ENCODE measurements around the gene C20orf173.

Gene C20orf173

GRCh38 chr20:35506872-35507638, 22.4 kb downstream of the C20orf173 start:
- no peak for DNase-seq (ENCODE audit: low spot score)

DNA sequence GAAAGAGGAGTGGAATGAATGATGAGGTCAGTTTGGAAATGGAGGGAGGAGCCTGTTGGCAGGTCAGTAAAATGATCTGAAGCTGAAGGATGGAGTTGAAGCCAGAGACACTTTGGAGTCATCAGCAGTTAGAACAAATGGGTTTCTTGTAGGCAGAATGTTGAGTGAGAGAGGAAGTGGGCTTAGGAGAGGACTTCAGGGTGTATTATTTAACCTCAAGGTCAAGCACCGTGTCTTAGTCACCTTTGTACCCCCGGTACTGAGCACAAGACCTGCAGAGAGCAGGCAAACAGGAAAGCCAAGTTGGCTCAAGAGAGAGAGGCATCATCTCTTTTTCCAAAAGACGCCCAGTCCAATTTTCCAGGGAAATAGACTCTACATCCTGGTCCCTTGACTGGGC, 23.3 kb downstream of the C20orf173 start:
- no peak for DNase-seq (ENCODE audit: low spot score)

DNA sequence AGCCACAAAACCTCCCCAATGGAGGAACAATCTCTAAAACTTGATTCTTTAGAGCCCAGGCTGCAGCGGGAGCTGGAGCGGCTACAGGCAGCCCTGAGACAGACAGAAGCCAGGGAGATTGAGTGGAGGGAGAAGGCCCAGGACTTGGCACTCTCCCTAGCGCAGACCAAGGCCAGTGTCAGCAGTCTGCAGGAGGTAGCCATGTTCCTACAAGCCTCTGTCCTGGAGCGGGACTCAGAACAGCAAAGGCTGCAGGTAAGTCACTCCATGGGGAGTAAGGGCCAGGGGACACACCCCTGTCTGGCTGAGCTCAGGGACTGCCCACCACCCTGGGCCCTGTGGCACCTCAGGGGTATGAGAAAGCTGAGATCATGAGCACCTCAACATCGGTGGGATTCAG, 24.7 kb downstream of the C20orf173 start:
- no peak for DNase-seq (ENCODE audit: low spot score)

DNA sequence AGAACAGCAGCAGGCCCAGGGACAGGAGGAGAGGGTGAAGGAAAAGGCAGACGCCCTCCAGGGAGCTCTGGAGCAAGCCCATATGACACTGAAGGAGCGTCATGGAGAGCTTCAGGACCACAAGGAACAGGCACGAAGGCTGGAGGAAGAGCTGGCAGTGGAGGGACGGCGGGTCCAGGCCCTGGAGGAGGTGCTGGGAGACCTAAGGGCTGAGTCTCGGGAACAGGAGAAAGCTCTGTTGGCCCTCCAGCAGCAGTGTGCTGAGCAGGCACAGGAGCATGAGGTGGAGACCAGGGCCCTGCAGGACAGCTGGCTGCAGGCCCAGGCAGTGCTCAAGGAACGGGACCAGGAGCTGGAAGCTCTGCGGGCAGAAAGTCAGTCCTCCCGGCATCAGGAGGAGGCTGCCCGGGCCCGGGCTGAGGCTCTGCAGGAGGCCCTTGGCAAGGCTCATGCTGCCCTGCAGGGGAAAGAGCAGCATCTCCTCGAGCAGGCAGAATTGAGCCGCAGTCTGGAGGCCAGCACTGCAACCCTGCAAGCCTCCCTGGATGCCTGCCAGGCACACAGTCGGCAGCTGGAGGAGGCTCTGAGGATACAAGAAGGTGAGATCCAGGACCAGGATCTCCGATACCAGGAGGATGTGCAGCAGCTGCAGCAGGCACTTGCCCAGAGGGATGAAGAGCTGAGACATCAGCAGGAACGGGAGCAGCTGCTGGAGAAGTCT, 25.5 kb downstream of the C20orf173 start:
- no peak for DNase-seq (ENCODE audit: low spot score)

GRCh38 chr20:35503281-35503680, 26.2 kb downstream of the C20orf173 start:
- DNase-seq (ENCODE audit: low spot score): no peak

DNA sequence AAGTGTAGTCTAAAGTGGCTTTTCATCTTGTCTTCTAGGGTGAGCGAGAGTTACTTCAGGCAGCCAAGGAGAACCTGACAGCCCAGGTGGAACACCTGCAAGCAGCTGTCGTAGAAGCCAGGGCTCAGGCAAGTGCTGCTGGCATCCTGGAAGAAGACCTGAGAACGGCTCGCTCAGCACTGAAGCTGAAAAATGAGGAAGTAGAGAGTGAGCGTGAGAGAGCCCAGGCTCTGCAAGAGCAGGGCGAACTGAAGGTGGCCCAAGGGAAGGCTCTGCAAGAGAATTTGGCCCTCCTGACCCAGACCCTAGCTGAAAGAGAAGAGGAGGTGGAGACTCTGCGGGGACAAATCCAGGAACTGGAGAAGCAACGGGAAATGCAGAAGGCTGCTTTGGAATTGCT, 27.1 kb downstream of the C20orf173 start:
- peak; percentile 75 for DNase-seq (ENCODE audit: low spot score)

GRCh38 chr20:35499271-35499670, 30.2 kb downstream of the C20orf173 start:
- no peak for DNase-seq (ENCODE audit: low spot score)

DNA sequence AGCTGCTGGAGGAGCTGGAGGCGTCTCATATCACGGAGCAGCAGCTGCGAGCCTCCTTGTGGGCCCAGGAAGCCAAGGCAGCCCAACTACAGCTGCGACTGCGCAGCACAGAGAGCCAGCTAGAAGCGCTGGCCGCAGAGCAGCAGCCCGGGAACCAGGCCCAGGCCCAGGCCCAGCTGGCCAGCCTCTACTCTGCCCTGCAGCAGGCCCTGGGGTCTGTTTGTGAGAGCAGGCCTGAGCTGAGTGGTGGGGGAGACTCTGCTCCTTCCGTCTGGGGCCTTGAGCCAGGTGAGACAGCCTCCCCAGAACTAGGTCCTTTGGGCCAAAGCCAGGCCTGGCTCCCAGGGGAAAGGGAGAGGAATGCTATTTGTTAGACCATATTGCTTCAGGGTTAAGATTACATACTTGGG, 31.7 kb downstream of the C20orf173 start:
- DNase-seq (ENCODE audit: low spot score): no peak

DNA sequence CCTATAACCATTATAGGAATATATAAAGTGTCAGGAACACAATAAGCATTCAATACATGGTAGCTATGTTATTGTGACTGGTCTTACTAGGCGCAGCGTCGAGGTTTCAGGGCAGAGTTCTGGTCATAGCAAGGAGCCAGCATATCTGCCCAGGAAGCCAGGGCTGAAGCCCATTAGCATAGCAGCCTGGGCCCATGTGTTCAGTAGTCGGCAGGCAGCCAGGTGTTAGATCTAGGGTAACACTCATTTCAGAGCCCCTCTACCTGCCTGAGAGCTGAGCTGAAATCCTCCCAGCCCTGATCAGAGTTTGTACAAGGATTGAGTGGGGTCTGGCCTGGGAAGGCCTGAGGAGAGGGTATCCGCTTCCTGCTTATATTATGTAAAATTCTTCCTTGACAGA, 32.1 kb downstream of the C20orf173 start:
- no peak for DNase-seq (ENCODE audit: low spot score)

DNA sequence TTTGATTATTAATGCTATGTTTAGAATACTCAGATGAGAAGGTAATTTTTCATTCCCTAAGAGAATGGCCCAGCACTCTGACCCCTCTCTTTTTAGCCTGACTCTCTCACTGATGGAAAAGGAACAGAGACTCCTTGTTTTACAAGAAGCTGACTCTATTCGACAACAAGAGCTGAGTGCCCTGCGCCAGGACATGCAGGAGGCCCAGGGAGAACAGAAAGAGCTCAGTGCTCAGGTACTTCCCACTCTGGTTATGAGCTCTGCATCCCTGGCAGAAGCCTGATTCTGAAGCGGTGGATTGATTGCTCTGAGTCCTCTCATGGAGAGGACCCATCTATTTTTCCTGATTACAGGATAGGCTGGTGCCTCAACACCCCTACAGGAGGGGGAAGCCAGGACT, 33.0 kb downstream of the C20orf173 start:
- DNase-seq (ENCODE audit: low spot score): no peak

DNA sequence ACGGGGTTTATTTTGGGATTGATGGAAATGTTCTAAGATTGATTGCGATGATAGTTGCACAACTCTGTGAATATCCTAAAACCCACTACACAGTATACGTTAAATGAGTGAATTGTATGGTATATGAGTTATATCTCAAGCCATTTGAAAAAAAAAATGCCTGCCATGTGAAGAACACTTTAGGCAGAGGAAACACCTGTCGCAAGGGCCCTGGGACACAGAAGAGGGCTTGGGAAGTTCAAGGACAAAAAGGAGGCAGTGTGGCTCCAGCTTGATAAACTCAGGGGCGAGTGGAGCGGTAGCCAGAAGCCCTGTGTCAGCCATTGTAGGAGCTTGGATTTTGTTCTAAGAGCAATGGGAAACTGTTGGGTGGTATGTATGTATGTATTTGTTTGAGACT, 37.1 kb downstream of the C20orf173 start:
- no peak for DNase-seq (ENCODE audit: low spot score)

GRCh38 chr20:35491823-35492222, 37.6 kb downstream of the C20orf173 start:
- DNase-seq (ENCODE audit: low spot score): no peak

GRCh38 chr20:35490736-35491181, 38.7 kb downstream of the C20orf173 start:
- DNase-seq (ENCODE audit: low spot score): peak; percentile 87

DNA sequence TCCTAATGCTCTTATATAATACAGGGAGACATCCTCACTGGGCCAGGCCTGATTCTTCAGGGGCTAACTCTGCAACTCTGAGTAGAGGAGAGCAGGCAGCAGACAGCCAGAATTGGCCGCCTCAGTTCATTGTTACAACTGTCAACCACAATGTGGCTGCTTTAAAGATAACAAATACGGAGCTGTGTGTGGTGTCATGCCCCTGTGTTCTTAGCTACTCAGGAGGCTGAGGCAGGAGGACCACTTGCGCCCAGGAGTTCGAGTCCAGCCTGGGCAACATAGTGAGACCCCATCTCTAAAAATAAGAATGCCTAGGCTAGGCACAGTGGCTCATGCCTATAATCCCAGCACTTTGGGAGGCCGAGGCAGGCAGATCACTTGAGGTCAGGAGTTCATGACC, 39.7 kb downstream of the C20orf173 start:
- DNase-seq (ENCODE audit: low spot score): no peak

- DNase-seq (ENCODE audit: low spot score): no peak
Observed at GRCh38 chr20:35487479-35487878, 42.0 kb downstream of the C20orf173 start.

DNA sequence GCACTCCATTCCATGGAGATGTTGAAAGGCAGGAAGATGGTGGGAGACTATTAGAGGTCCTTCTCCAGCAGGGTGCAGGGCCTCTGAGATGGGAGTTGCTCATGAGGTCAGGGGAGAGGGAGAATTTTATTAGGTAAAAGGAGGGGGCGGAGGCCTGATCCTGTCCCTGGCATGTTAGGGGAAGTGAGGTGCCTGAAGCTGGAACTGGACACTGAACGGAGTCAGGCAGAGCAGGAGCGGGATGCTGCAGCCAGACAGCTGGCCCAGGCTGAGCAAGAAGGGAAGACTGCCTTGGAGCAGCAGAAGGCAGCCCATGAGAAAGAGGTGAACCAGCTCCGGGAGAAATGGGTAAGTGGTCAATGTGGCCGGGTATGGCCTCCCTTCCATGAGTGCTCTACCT, 49.7 kb downstream of the C20orf173 start:
- DNase-seq (ENCODE audit: low spot score): no peak

GRCh38 chr20:35478804-35479472, 50.5 kb downstream of the C20orf173 start:
- DNase-seq (ENCODE audit: low spot score): peak; percentile 47

Data from NAMALWA (cell line).